HG03097 (cell line): ENCODE measurements around the gene DVL3.
"Not testable (repeated sequence)": the region's sequence is repeated elsewhere in the genome, so short reads cannot be mapped to it uniquely, and the experiment has no call there.

Source experiments
- ATAC-seq: cut with Tn5 transposase; IDR thresholded peaks from one replicate; pipeline ENCODE4 v1.9.1; 2021; ENCODE audit not compliant: unreplicated experiment, low FRiP score

DVL3 gene

GRCh38 chr3:184155644-184156521 lies 706 bp downstream of the DVL3 start:
- ATAC-seq = peak; percentile 9

GRCh38 chr3:184156522-184156955 lies 1.4 kb downstream of the DVL3 start:
- ATAC-seq = no peak

GRCh38 chr3:184157206-184157605 lies 2.0 kb downstream of the DVL3 start:
- no peak for ATAC-seq

GRCh38 chr3:184158404-184158803 lies 3.2 kb downstream of the DVL3 start:
- ATAC-seq = no peak

GRCh38 chr3:184160456-184160855 lies 5.3 kb downstream of the DVL3 start:
- no peak for ATAC-seq

GRCh38 chr3:184162571-184163070 lies 7.4 kb downstream of the DVL3 start:
- ATAC-seq = not testable (repeated sequence)

GRCh38 chr3:184164648-184165330 lies 9.6 kb downstream of the DVL3 start:
- no peak for ATAC-seq

GRCh38 chr3:184165543-184165942 lies 10.4 kb downstream of the DVL3 start:
- no peak for ATAC-seq

GRCh38 chr3:184166671-184167070 lies 11.5 kb downstream of the DVL3 start:
- ATAC-seq = no peak

- ATAC-seq = no peak
Observed at GRCh38 chr3:184167786-184168185, 12.6 kb downstream of the DVL3 start.

GRCh38 chr3:184168363-184169120 lies 13.4 kb downstream of the DVL3 start:
- ATAC-seq = no peak

GRCh38 chr3:184169896-184170875 lies 15.0 kb downstream of the DVL3 start:
- no peak for ATAC-seq

GRCh38 chr3:184171562-184171961 lies 16.4 kb downstream of the DVL3 start:
- ATAC-seq = no peak

- no peak for ATAC-seq
Observed at GRCh38 chr3:184172681-184173373, 17.6 kb downstream of the DVL3 start.

GRCh38 chr3:184173374-184173722 lies 18.2 kb downstream of the DVL3 start:
- ATAC-seq = no peak

GRCh38 chr3:184174284-184174645 lies 19.1 kb downstream of the DVL3 start:
- no peak for ATAC-seq

GRCh38 chr3:184174646-184175492 lies 19.7 kb downstream of the DVL3 start, which contains the start of gene AP2M1:
Gene AP2M1 (plus strand): TSS chr3:184174855. CDS start chr3:184176994, 2,139 bp downstream.
- ATAC-seq = peak; percentile 93

GRCh38 chr3:184175506-184175905 lies 20.3 kb downstream of the DVL3 start:
- ATAC-seq = no peak
